NB4 (cell line): ENCODE measurements around the gene ARL4A.
"Not testable (repeated sequence)": the region's sequence is repeated elsewhere in the genome, so short reads cannot be mapped to it uniquely, and the experiment has no call there.

Experiments
- MYC ChIP-seq: IDR thresholded peaks from 2 replicates; pipeline ENCODE4 v1.6.1; 2011; ENCODE audit warnings: low read depth, low read length
- TF ChIP-seq, protein P1 (sequence below): IDR thresholded peaks from one replicate; pipeline ENCODE4 v1.5.1; 2012; ENCODE audit warnings: low read depth, low read length

- TF ChIP-seq, protein P1, sequence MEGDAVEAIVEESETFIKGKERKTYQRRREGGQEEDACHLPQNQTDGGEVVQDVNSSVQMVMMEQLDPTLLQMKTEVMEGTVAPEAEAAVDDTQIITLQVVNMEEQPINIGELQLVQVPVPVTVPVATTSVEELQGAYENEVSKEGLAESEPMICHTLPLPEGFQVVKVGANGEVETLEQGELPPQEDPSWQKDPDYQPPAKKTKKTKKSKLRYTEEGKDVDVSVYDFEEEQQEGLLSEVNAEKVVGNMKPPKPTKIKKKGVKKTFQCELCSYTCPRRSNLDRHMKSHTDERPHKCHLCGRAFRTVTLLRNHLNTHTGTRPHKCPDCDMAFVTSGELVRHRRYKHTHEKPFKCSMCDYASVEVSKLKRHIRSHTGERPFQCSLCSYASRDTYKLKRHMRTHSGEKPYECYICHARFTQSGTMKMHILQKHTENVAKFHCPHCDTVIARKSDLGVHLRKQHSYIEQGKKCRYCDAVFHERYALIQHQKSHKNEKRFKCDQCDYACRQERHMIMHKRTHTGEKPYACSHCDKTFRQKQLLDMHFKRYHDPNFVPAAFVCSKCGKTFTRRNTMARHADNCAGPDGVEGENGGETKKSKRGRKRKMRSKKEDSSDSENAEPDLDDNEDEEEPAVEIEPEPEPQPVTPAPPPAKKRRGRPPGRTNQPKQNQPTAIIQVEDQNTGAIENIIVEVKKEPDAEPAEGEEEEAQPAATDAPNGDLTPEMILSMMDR = not testable (repeated sequence)
- TF ChIP-seq MYC = not testable (repeated sequence)
These were observed 1.2 kb downstream of the ARL4A start for GRCh38 chr7:12688485-12689170.
